Muscle layer of duodenum (tissue), 2 donors: Measurements from ENCODE around the gene NHS.
"Not testable (repeated sequence)": the region's sequence is repeated elsewhere in the genome, so short reads cannot be mapped to it uniquely, and the experiment has no call there.

Source experiments
- H3K27ac ChIP-seq: one replicate; pipeline ENCODE4 v1.7.0; 2013; ENCODE audit warnings: mild to moderate bottlenecking, low read length
- H3K27me3 ChIP-seq: one replicate; pipeline ENCODE4 v1.7.0; 2013; ENCODE audit warnings: low read depth, mild to moderate bottlenecking, control low read depth, low read length
- H3K36me3 ChIP-seq, 2 donors: one replicate each; pipeline ENCODE4 v1.7.0; 2013; ENCODE audit warnings: low read length in 2 of 2, control low read depth in 1 of 2, mild to moderate bottlenecking in 1 of 2; ENCODE audit not compliant: insufficient read depth in 2 of 2, control insufficient read depth in 1 of 2
- H3K4me1 ChIP-seq, 2 donors: one replicate each; pipeline ENCODE4 v1.7.0; 2013; ENCODE audit warnings: low read length in 2 of 2, mild to moderate bottlenecking in 2 of 2, control low read depth in 1 of 2, moderate library complexity in 1 of 2; ENCODE audit not compliant: insufficient read depth in 2 of 2, control insufficient read depth in 1 of 2
- H3K4me3 ChIP-seq, 2 donors: one replicate each; pipeline ENCODE4 v1.7.0; 2013; ENCODE audit warnings: low read length in 2 of 2, low read depth in 1 of 2, mild to moderate bottlenecking in 1 of 2
- H3K9me3 ChIP-seq, 2 donors: one replicate each; pipeline ENCODE4 v1.7.0; 2013; ENCODE audit warnings: low read length in 2 of 2, control low read depth in 1 of 2, mild to moderate bottlenecking in 1 of 2; ENCODE audit not compliant: control insufficient read depth in 1 of 2
- donor health status: healthy.

Gene NHS

DNA sequence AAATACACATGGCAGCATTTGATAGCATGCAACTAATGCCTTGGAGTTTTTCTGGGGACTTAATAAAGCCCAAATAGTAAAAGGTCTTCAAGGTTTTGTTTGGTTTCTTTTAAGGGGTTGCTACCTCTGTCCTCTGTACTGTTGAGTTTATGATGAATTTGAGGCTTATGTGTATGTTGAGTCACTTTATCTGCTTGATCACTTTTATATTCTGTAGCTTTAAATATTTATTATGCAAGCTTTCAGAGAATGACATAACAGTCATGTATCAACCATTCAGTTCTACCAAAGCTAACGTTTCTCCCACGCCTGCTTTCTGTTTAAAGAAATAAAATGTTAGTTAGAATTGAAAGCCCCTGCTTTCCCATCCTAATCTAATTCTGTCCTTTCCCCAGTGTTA is 122.2 kb downstream of the NHS start:
- Histone ChIP-seq H3K4me3 (no peak overlapping the region), H3K27me3 (no peaks in the 10 kb centered on the region), H3K27ac (no peak overlapping the region), H3K36me3 (no peaks in the 10 kb centered on the region), H3K4me1 (no peaks in the 10 kb centered on the region), H3K9me3 (no peaks in the 10 kb centered on the region)

DNA sequence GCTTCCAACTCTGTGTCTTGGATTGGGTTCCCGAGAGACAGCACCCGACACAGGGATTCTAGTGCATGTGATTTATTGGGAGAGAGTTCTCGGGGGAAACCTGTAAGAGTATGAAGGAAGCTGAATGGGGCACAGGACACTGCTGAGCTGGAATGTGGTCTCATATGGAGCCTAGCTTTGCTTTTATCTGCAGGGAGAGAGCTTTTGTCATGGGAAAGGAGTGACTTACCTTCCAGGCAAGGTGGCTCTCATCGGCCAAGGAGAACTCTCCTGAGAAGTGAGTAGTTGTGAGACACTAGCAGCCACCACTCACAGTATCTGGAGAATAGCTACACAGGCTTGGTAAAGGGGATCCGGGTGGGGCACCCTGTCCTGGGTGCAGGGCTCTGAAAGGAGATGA is 124.5 kb downstream of the NHS start:
- Histone ChIP-seq H3K4me1 (no peaks in the 10 kb centered on the region), H3K9me3 (no peaks in the 10 kb centered on the region), H3K36me3 (no peaks in the 10 kb centered on the region), H3K4me3 (no peak overlapping the region), H3K27ac (no peak overlapping the region), H3K27me3 (no peaks in the 10 kb centered on the region)

DNA sequence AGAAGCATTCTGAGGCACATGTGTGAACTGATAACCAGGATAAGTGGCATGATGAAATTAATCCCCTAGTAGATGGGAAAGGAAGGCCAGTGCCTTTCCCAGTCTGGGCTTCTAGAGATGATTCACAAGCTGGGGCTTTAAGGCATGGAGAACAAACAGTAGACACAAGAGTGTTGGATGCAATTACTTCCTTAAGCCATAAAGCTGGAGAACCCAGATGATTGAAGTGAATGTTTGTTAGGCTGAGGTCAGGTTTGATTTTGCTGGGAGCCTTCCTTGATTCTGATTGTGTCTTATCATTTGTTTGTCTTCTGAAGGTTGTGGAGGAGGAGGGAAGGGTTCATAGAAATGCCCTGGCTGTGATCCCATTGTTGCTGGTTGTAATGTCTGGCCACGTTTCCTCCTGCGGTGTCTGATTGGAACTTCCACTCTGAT is 125.2 kb downstream of the NHS start:
- H3K27ac ChIP-seq = no peak overlapping the region

DNA sequence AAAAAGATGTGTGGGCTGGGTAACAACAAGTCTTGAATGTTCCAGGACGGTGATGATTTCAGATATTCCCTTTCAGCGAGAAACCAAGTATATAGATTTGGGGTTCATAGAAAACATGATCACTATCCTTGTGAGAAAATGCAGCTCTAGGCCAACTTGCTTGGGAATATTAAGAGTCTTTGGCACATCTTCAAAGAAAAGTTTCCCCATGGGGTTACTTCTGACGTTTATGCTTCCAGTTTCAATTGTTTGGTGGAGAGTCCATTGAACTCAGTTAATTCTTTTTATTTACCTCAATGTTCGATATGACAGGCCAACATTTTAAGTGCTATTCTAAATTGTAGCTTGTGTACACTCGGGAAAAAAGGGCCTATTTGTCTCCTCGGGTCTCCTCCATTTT is 126.7 kb downstream of the NHS start:
- no peaks in the 10 kb centered on the region for H3K36me3 ChIP-seq
- no peak overlapping the region for H3K27ac ChIP-seq
- no peak overlapping the region for H3K4me3 ChIP-seq
- no peaks in the 10 kb centered on the region for H3K4me1 ChIP-seq
- no peaks in the 10 kb centered on the region for H3K27me3 ChIP-seq
- H3K9me3 ChIP-seq = peaks cover 0 to 2% of the 10 kb centered on the region in 2 donors

More for the DNA sequence above, 125.2 kb downstream of the NHS start:
- Histone ChIP-seq H3K27me3 (no peaks in the 10 kb centered on the region), H3K4me1 (no peaks in the 10 kb centered on the region), H3K36me3 (no peaks in the 10 kb centered on the region), H3K9me3 (no peaks in the 10 kb centered on the region), H3K4me3 (no peak overlapping the region)

DNA sequence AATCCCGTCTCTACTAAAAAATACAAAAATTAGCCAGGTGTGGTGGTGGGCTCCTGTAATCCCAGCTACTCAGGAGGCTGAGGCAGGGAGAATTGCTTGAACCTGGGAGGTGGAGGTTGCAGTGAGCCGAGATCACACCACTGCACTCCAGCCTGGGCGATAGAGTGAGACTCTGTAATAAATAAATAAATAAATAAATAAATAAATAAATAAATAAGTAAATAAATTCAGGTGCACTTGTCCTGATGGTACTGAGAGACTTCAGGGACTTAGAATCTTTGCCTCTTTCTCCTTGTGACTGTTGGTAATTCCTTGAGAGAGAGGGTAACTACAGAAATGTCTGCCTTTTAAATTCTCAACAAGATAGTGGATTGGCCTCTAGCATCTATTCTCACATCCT is 131.4 kb downstream of the NHS start:
- not testable (repeated sequence) for H3K4me3 ChIP-seq, H3K9me3 ChIP-seq, H3K27ac ChIP-seq, H3K27me3 ChIP-seq, H3K4me1 ChIP-seq, H3K36me3 ChIP-seq

DNA sequence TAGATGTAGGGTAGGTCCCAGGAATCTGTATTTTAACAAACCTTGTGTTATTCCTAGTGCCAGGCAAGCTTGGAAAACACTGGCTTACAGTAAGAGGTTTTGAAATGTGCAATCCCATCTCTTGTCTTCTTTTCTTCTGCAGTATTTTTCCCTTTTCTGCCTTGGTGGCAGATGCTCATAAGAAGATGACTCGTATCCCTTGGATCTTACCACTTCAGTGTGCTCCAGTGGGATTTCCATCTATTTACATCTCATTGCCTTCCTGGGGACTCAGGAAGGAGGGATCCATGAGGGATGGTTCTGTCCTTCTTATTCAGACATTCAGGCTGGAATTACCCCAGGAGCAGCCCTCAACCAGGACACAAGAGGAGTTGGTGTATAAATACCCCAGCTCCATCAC is 136.6 kb downstream of the NHS start:
- Histone ChIP-seq H3K36me3 (no peaks in the 10 kb centered on the region), H3K9me3 (peaks cover 0 to 2% of the 10 kb centered on the region in 2 donors), H3K27ac (no peak overlapping the region), H3K4me1 (no peaks in the 10 kb centered on the region), H3K27me3 (no peaks in the 10 kb centered on the region), H3K4me3 (no peak overlapping the region)

DNA sequence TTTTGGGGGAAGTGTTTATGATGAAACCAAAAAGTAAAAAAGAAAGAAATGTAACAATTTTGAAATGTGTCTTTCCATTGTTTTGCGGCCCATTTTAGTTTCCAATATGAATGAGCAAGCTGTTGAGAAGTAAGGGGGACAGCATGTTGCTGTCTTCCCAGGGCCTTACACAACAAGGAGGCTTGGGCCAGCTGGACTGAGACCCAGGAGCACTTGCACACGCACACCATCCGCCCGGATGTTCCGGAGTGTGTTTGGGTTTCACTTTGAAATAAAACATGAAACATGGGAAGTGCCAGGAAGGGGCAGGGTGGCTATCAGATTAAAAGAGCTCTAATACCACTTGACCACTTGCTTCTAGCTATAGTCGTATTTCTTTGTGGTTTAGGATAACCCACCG is 144.4 kb downstream of the NHS start:
- H3K9me3 ChIP-seq = no peaks in the 10 kb centered on the region
- H3K27me3 ChIP-seq = no peaks in the 10 kb centered on the region
- H3K27ac ChIP-seq = no peak overlapping the region

DNA sequence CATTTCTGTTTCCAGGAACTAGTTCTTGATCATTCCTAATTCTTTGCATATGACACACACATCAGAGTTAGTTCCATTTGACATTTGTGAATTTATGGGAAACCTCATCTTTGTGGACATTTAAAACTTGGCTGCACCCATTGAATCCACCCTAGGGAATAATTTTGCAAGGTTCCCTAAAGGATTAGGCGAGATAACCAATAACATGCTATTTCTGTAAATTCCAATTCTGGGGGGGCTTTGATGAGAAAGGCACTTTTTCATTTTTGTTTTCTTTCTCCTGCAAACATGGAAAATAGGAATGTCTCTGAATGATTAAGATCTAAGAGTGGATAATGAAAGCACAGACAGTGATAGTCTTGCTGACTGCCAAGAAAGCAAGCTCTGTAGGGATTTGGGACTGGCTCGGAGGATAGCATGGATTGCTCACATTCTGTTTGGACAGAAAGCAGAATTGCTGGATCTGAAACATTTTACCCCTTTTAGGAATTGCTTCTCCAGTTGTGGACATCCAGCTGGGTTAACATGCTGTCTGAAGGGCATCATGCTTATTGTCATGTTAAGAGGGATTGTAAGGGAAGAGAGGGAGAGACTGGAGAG is 145.1 kb downstream of the NHS start:
- no peaks in the 10 kb centered on the region for H3K9me3 ChIP-seq
- H3K27ac ChIP-seq = no peak overlapping the region
- H3K4me3 ChIP-seq = no peak overlapping the region
- H3K36me3 ChIP-seq = no peaks in the 10 kb centered on the region
- no peaks in the 10 kb centered on the region for H3K27me3 ChIP-seq
- H3K4me1 ChIP-seq = peaks cover 4 to 20% of the 10 kb centered on the region in 2 donors

More for the DNA sequence above, 144.4 kb downstream of the NHS start:
- Histone ChIP-seq H3K36me3 (no peaks in the 10 kb centered on the region), H3K4me3 (no peak overlapping the region), H3K4me1 (peaks cover 4 to 20% of the 10 kb centered on the region in 2 donors)

DNA sequence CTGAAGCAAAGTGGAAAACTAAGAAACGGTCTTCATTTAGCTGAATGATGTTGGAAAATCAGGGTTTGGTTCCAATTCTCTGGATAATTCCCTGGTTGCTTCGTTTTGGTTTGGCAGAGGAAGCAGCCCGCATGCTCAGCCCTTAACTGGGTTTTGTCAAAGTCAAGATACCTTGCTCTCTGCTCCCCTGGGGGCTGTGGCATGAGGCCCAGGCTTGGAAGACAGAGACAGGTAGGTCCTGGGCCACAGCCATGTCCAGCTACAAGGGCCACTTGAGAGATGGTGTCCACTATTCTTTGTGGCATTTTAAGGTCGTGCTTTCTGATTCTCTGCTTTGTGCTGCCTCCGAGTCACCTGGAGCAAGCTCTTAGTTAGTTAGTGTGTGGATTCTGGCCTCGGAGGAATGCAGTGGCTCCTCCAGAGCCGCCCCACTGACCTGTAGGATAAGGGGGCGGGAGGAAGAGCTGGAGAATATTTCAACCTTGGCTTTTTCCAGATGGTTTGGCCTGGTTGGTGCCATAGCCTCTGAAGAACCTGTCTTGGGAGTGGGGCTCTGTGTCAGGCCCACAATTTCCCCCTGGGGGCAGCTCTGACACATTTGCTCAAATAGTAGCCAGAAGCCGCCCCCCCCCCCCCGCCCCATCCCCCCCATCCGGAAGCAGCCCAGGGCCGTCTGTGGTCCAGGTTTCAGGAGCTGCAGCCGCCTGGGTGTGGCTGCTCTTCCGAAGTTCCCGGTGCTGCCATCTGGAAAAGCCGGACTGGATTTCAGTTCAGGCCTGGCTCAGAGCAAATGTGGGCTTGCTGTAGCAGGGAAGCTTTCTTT is 147.1 kb downstream of the NHS start:
- H3K27ac ChIP-seq = no peak overlapping the region

DNA sequence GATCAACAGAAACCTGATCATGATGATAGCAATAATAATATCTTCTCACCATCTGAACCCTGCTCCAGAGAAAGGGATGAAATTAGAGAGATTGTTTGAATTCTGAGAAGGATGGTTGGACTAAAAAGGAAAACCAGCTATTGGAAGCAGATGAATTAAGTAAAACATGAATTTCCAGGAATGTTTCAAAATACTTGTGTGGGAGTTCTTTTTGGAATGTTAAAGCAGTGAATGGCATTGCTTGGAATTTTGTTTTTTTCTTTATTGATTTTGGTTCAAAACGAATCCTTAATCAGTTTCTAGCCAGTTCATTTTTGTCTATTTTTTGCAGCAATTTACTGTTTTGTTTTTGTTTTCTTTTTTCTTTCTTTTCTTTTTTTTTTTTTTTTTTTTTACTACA is 150.3 kb downstream of the NHS start:
- H3K4me3 ChIP-seq = no peak overlapping the region
- no peak overlapping the region for H3K27ac ChIP-seq

More for the DNA sequence above, 147.1 kb downstream of the NHS start:
- Histone ChIP-seq H3K27me3 (no peaks in the 10 kb centered on the region), H3K4me1 (peaks cover 4 to 24% of the 10 kb centered on the region in 2 donors), H3K36me3 (no peaks in the 10 kb centered on the region), H3K9me3 (no peaks in the 10 kb centered on the region), H3K4me3 (no peak overlapping the region)

DNA sequence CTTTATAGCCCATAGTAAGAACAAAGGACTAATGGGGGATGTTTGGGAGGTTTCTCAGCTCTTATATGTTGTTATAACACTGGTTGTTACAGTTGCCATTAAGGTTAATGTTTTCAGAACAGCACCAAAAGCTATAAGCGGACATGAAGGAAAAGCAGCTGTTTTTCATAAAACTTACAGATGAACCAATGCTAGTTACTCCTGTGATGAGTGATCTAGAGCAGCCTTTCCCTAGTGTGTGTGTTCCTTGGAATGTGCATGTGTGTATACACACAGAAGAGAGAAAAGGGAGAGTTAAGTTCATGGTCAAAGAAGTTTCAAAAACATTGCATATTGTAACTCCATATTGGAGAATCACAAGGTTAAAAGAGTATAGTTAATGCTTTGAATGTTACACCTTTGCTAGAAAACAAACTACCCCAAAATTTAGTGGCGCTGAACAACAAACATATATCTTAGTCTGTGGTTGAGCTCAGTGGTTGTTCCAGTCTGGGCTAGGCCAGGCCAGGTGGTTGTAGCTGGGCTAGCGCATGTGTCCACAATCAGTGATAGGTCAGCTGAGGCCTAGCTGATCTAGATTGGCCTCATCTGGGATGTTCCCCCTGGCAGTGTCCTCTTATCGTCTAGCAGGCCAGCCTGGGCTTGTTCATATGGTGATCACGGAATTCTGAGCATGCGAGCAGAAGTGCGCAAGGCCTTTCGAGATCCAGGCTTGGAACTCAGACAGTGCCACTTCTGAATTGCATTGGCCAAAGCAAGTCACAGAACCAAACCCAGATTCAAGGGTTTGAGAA is 151.0 kb downstream of the NHS start:
- peaks cover 0 to 21% of the 10 kb centered on the region in 2 donors for H3K4me1 ChIP-seq
- no peak overlapping the region for H3K4me3 ChIP-seq
- H3K9me3 ChIP-seq = no peaks in the 10 kb centered on the region
- no peaks in the 10 kb centered on the region for H3K27me3 ChIP-seq
- H3K36me3 ChIP-seq = no peaks in the 10 kb centered on the region
- H3K27ac ChIP-seq = no peak overlapping the region

More for the DNA sequence above, 150.3 kb downstream of the NHS start:
- Histone ChIP-seq H3K36me3 (no peaks in the 10 kb centered on the region), H3K27me3 (no peaks in the 10 kb centered on the region), H3K9me3 (no peaks in the 10 kb centered on the region), H3K4me1 (peaks cover 0 to 25% of the 10 kb centered on the region in 2 donors)
